ENCODE measurements around the gene ERFL. TPM values are rescaled to one million over a fixed set of nuclear protein-coding genes. Genes with fewer than 3 reads are reported as not detected.

Gene ERFL
- total RNA-seq, 1 experiment from 2014 or later: 0.79 TPM

GRCh38 chr19:41945135-41945766 is 17.0 kb upstream of the ERFL start:
- H3K4me2 ChIP-seq (ENCODE audit: low read length): no peak overlapping the region
- no peaks in the 10 kb centered on the region for H4K20me1 ChIP-seq (ENCODE audit: insufficient read depth)
- no peak overlapping the region for H3K27ac ChIP-seq (ENCODE audit: low read depth, low read length)
- ChIA-PET CTCF (interaction anchor here (1.1 kb wide), 1 partner anchor 13 kb away, joined by 4 read pairs; no protein-coding TSS in a partner anchor), RAD21 (ENCODE audit: low non-redundant PET in 1 of 2, low total read pairs in 2 of 2, uncharacterized antibody in 2 of 2, unreplicated experiment in 2 of 2) (no interaction called here), POLR2A (interaction anchor here (0.7 to 1.2 kb wide), 2 partner anchors 61 to 85 kb away, joined by 3 read pairs; partner anchors contain the start of gene RPS19)
- H3K79me2 ChIP-seq (ENCODE audit: insufficient read depth, low read length): no peaks in the 10 kb centered on the region
- no peaks in the 10 kb centered on the region for H3K9me2 ChIP-seq (ENCODE audit: insufficient read depth)
- DNase-seq (ENCODE audit: low read depth, low spot score) (no peak), ATAC-seq (no peak)
- intact Hi-C loops (cut with micrococcal nuclease): no loop called here
- H3K9me3 ChIP-seq (ENCODE audit: control insufficient read depth in 1 of 2, insufficient read depth in 1 of 2, low read depth in 1 of 2, low read length in 2 of 2): no peaks in the 10 kb centered on the region
- H3K36me3 ChIP-seq (ENCODE audit: control insufficient read depth in 1 of 2, insufficient read depth in 2 of 2, low read length in 2 of 2): no peaks in the 10 kb centered on the region
- TF ChIP-seq SIN3A (IDR thresholded peaks at IDR 0.05; ENCODE audit: low read depth) (no peak), ZBTB33 (IDR thresholded peaks at IDR 0.05; ENCODE audit: extremely low read depth, insufficient replicate concordance, low read length) (no peak)
- H3K4me1 ChIP-seq (ENCODE audit: control insufficient read depth in 1 of 2, insufficient read depth in 2 of 2, low read length in 2 of 2): no peaks in the 10 kb centered on the region
- H3K4me3 ChIP-seq (replicated peaks in 1 of 2; ENCODE audit: low read depth in 1 of 2, low read length in 2 of 2): no peak overlapping the region
- no peak overlapping the region for H2AFZ ChIP-seq (ENCODE audit: low read depth, low read length, poor library complexity, severe bottlenecking)
- H3K27me3 ChIP-seq (ENCODE audit: insufficient read depth, low read length): no peaks in the 10 kb centered on the region
- no TSS peak for BruUV-seq (replicated peaks)
- H3K9ac ChIP-seq (ENCODE audit: low read length): no peak overlapping the region

GRCh38 chr19:41944336-41944735 is 16.1 kb upstream of the ERFL start:
- no peaks in the 10 kb centered on the region for H3K4me1 ChIP-seq (ENCODE audit: control insufficient read depth in 1 of 2, insufficient read depth in 2 of 2, low read length in 2 of 2)
- no peak overlapping the region for H3K4me3 ChIP-seq (replicated peaks in 1 of 2; ENCODE audit: low read depth in 1 of 2, low read length in 2 of 2)
- H3K4me2 ChIP-seq (ENCODE audit: low read length): no peak overlapping the region
- H3K9ac ChIP-seq (ENCODE audit: low read length): no peak overlapping the region
- no peaks in the 10 kb centered on the region for H4K20me1 ChIP-seq (ENCODE audit: insufficient read depth)
- H3K36me3 ChIP-seq (ENCODE audit: control insufficient read depth in 1 of 2, insufficient read depth in 2 of 2, low read length in 2 of 2): no peaks in the 10 kb centered on the region
- ChIA-PET POLR2A (interaction anchor here (1.2 kb wide), 1 partner anchor 60 kb away, joined by 3 read pairs; no protein-coding TSS in a partner anchor), RAD21 (ENCODE audit: low non-redundant PET in 1 of 2, low total read pairs in 2 of 2, uncharacterized antibody in 2 of 2, unreplicated experiment in 2 of 2) (interaction anchor here in 1 of 2 experiments (0.6 kb wide), 1 partner anchor 16 kb away, joined by 5 read pairs; the partner anchor contains the start of gene ERFL), CTCF (no interaction called here)
- no peaks in the 10 kb centered on the region for H3K79me2 ChIP-seq (ENCODE audit: insufficient read depth, low read length)
- no TSS peak for BruUV-seq (replicated peaks)
- DNase-seq (ENCODE audit: low read depth, low spot score) (no peak), ATAC-seq (no peak)
- intact Hi-C loops (cut with micrococcal nuclease): no loop called here
- H3K27me3 ChIP-seq (ENCODE audit: insufficient read depth, low read length): no peaks in the 10 kb centered on the region
- no peak overlapping the region for H2AFZ ChIP-seq (ENCODE audit: low read depth, low read length, poor library complexity, severe bottlenecking)
- no peak overlapping the region for H3K27ac ChIP-seq (ENCODE audit: low read depth, low read length)
- no peaks in the 10 kb centered on the region for H3K9me2 ChIP-seq (ENCODE audit: insufficient read depth)
- no peaks in the 10 kb centered on the region for H3K9me3 ChIP-seq (ENCODE audit: control insufficient read depth in 1 of 2, insufficient read depth in 1 of 2, low read depth in 1 of 2, low read length in 2 of 2)
- no peak for TF ChIP-seq FOSL1 (IDR thresholded peaks at IDR 0.05; ENCODE audit: low read depth)
- TF ChIP-seq SIN3A (IDR thresholded peaks at IDR 0.05; ENCODE audit: low read depth): no peak
- no peak for TF ChIP-seq EGR1 (IDR thresholded peaks at IDR 0.05; ENCODE audit: low read depth)
- TF ChIP-seq YY1 (IDR thresholded peaks at IDR 0.05; ENCODE audit: extremely low read depth, insufficient replicate concordance, low read depth, low read length): no peak

All from HCT116 (cell line).